ACC112 (cell line): ENCODE data around the gene PCAT7.
"Not testable (repeated sequence)": the region's sequence is repeated elsewhere in the genome, so short reads cannot be mapped to it uniquely, and the experiment has no call there.

Experiments used
- H2AFZ ChIP-seq: fragments of 200-600 bp; sonication (generic); one replicate; pipeline ENCODE4 v1.6.0; 2017; ENCODE audit warnings: antibody characterized with exemption, low read length; ENCODE audit not compliant: unreplicated experiment
- H3K27ac ChIP-seq: fragments of 200-600 bp; sonication (generic); 2 replicates; pipeline ENCODE4 v1.5.1; 2014; ENCODE audit warnings: low read depth, mild to moderate bottlenecking, antibody characterized with exemption, low read length, moderate library complexity
- H3K27me3 ChIP-seq: fragments of 200-600 bp; sonication (generic); 2 replicates; pipeline ENCODE4 v1.6.1; 2014; ENCODE audit warnings: mild to moderate bottlenecking, antibody characterized with exemption, low read length, moderate library complexity, mixed read lengths; ENCODE audit not compliant: insufficient read depth
- H3K36me3 ChIP-seq: fragments of 200-600 bp; sonication (generic); 2 replicates; pipeline ENCODE4 v1.6.1; 2016; ENCODE audit warnings: mild to moderate bottlenecking, antibody characterized with exemption, low read length, moderate library complexity, mixed read lengths; ENCODE audit not compliant: insufficient read depth
- H3K4me1 ChIP-seq: fragments of 200-600 bp; sonication (generic); one replicate; pipeline ENCODE4 v1.6.1; 2016; ENCODE audit warnings: low read length, mixed read lengths; ENCODE audit not compliant: insufficient read depth, unreplicated experiment, control insufficient read depth
- H3K4me3 ChIP-seq: fragments of 200-600 bp; sonication (generic); 2 replicates; pipeline ENCODE4 v1.5.1; 2014; ENCODE audit warnings: mild to moderate bottlenecking, low read depth, low read length
- H3K79me2 ChIP-seq: fragments of 200-600 bp; sonication (generic); one replicate; pipeline ENCODE4 v1.6.0; 2016; ENCODE audit warnings: low read length; ENCODE audit not compliant: control insufficient read depth, unreplicated experiment, insufficient read depth

Gene PCAT7

DNA sequence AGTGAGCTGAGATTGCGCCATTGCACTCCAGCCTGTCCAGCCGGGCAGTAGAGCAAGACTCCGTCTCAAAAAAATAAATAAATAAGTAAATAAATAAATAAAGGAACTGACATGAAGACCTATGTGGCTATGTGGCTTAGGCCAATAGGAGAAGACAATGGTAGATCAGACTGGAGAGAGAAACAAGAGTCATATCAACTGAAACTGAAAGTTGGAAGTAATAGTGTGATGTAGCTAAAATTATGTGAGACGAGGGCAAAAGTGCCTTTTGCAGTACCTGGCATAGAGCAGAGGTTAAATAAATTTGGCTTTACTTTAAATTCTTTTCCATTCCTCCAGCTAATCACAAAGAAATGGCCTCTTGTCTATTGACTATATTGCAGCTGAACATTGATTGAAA lies 31.4 kb downstream of the PCAT7 start:
- Histone ChIP-seq H3K4me1 (peaks cover 11% of the 10 kb centered on the region), H3K27me3 (peaks cover 7% of the 10 kb centered on the region; the same call in 1 of the 2 replicates), H3K79me2 (no peaks in the 10 kb centered on the region), H3K4me3 (peak overlapping the region; percentile 21), H3K27ac (no peak overlapping the region; the same call in 1 of the 2 replicates), H2AFZ (peak overlapping the region; percentile 61), H3K36me3 (no peaks in the 10 kb centered on the region)

DNA sequence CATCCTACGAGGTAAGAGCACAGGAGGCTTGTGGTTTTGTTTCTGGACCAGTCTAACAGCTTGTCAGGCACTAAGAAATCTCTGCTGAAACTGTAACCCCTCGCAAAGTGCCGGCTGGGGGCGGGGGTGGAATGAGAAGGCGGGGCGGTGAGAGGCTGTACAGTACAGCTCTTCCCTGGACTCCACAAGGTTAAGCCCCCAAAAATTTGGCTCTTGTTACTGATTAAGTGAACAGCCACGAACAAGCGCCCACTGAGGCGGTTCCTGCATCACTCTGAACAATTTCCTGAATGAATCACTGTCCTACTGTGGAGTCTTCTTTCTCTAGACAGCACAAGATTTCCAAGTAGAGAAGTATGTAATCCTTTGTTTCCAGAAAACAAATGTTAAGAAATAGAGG lies 31.9 kb downstream of the PCAT7 start:
- Histone ChIP-seq H3K4me1 (peaks cover 11% of the 10 kb centered on the region), H3K79me2 (no peaks in the 10 kb centered on the region), H3K27me3 (peaks cover 12% of the 10 kb centered on the region), H3K36me3 (no peaks in the 10 kb centered on the region), H3K27ac (no peak overlapping the region; the same call in 1 of the 2 replicates), H3K4me3 (peak overlapping the region; percentile 21), H2AFZ (peak overlapping the region; percentile 61)

DNA sequence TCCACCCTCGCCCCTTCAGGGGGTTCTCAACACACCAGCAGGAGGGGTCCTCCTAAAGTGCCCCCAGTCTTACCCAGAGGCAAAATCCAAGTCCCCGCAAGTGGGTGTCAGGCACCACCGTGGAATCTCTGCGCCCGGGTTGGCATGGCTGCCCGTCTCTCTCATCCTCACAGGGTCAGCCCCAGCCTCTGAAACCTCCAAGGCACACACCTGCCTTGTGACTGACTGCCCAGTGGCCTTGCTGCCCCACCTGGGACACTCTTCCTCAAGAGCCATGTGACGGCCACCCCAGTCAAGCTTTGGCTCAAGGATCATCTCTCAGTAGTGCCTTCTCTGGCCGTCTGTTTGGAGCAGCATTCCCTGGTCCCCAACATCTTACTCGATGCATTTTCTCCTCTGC lies 33.8 kb downstream of the PCAT7 start:
- peaks cover 22% of the 10 kb centered on the region for H3K27me3 ChIP-seq
- no peak overlapping the region for H3K27ac ChIP-seq
- no peak overlapping the region for H2AFZ ChIP-seq
- no peaks in the 10 kb centered on the region for H3K36me3 ChIP-seq
- no peaks in the 10 kb centered on the region for H3K79me2 ChIP-seq
- H3K4me3 ChIP-seq: no peak overlapping the region
- H3K4me1 ChIP-seq: peaks cover 11% of the 10 kb centered on the region

GRCh38 chr9:94591046-94591545 lies 36.2 kb downstream of the PCAT7 start:
- H3K27me3 ChIP-seq: peaks cover 34% of the 10 kb centered on the region
- not testable (repeated sequence) for H3K4me3 ChIP-seq, H3K27ac ChIP-seq, H2AFZ ChIP-seq, H3K36me3 ChIP-seq, H3K79me2 ChIP-seq
- peaks cover 11% of the 10 kb centered on the region for H3K4me1 ChIP-seq

DNA sequence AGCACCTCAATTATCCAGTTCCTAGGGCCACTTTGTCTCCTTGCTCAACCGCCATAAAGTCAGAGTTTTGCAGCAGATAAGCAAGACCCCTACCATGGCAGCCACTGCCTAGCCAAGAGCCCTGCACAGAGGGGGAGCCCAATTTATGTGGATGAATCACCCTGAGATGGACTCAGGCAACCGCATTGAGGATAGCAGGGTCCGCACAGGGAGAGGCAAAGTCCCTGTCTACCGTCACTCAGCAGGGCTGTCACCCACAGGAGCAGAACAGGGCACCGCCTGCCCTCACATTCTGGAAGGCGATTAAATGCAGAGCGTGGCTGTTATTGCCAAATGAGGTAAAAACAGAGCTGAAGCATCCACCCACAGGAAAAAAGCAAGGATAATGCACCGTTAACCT lies 37.0 kb downstream of the PCAT7 start:
- H3K27ac ChIP-seq: no peak overlapping the region
- H3K27me3 ChIP-seq: peaks cover 38% of the 10 kb centered on the region
- no peaks in the 10 kb centered on the region for H3K36me3 ChIP-seq
- H3K4me3 ChIP-seq: no peak overlapping the region
- no peak overlapping the region for H2AFZ ChIP-seq
- H3K79me2 ChIP-seq: no peaks in the 10 kb centered on the region
- peaks cover 6% of the 10 kb centered on the region for H3K4me1 ChIP-seq

- H3K27ac ChIP-seq, H3K4me1 ChIP-seq, H3K79me2 ChIP-seq, H2AFZ ChIP-seq, H3K4me3 ChIP-seq, H3K36me3 ChIP-seq: not testable (repeated sequence)
- H3K27me3 ChIP-seq: peaks cover 38% of the 10 kb centered on the region
Observed at GRCh38 chr9:94592683-94593082, 37.8 kb downstream of the PCAT7 start.

DNA sequence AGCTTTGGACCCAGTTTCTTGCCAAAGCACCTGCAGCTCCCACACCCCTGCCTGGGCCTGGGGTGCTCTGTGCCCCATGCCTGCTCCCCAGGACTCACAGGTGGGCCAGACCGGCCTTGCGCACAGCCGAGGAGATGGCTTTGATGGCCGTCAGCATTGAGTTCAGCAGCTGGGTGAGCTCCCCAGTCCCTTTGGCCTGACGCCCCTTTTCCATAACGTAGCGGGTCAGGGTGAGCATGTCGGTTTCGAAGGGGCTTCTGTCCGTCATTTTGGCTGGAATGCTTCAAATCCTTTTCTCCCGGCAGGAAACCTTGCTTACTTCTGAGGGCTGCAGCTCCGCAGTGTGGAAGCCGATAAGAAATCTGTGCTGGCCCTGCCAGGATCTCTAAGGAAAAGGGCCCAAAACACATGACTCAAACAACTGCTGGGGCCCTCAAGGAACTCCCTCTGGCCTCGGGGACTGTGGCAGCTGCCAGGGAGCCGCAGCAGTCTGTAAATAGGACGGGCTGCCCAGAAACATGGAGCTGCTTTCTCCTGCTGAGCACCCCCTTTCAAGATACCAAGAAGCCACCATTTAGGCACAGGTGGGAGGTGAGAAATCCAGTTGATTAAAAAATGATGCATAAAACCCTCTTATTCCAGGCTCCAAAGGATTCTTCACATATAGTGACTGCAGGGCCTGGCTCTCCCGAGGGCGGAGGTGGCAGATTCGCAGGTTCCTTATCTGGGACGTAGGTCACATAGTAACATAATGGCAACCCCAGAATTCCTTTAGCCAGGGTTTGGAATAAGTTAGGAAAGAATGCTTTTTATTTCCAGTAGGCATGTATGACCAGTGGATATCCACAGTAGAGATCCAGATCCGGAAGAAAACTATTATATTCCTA lies 38.8 kb downstream of the PCAT7 start, which contains the start of gene FBP2:
TSS of gene FBP2 (minus strand) at position 366 of the 887 bp plus-strand sequence. CDS start at position 268, 98 bp downstream.
- Histone ChIP-seq H3K4me3 (no peak within 1 kb of the TSS), H3K27ac (no peak within 1 kb of the TSS), H3K36me3 (no peaks in the 10 kb centered on the region), H3K27me3 (peaks cover 38% of the 10 kb centered on the region), H2AFZ (no peak within 1 kb of the TSS), H3K4me1 (no peaks in the 10 kb centered on the region), H3K79me2 (no peaks in the 10 kb centered on the region)

DNA sequence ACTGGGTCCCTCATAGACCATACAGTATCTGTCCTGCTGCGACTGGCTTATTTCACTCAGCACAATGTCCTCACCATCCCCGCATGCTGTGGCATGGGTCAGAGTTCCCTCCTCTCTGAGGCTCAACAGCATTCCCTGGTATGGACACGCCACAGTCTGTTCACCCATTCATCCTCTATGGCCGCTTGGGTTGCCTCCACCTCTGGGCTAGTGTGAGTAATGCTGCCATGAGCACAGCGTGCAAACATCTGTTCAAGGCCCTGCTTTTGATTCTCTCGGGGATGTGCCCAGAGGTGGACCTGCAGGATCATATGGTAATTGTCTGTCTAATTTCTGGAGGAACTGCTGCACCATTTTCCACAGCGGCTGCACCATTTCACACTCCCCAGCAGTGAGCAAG lies 44.2 kb downstream of the PCAT7 start:
- Histone ChIP-seq H3K36me3 (no peaks in the 10 kb centered on the region), H3K27ac (no peak overlapping the region), H3K27me3 (peaks cover 14% of the 10 kb centered on the region), H2AFZ (no peak overlapping the region), H3K4me3 (no peak overlapping the region), H3K79me2 (no peaks in the 10 kb centered on the region), H3K4me1 (no peaks in the 10 kb centered on the region)

DNA sequence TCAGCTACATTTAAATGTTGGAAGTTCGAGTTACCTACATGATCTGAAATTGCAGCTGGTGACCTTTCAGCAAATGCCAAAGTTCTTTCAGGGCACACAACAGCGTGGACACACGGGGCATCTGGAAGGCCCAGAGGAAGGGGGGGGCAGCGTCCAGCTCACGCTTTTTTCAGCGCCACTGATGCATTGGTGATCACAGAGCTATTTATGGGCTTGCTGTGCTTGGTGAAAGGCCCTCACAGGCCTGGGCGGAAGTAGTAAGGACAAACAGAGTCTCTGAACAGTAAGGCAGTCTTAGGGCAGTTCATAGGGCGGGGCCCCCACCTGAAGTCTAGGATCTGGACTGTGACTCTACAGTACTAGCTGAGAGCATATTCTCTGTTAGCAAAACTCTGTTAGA lies 45.4 kb downstream of the PCAT7 start:
- Histone ChIP-seq H2AFZ (no peak overlapping the region), H3K36me3 (no peaks in the 10 kb centered on the region), H3K27me3 (peaks cover 13% of the 10 kb centered on the region), H3K4me1 (no peaks in the 10 kb centered on the region), H3K27ac (no peak overlapping the region), H3K79me2 (no peaks in the 10 kb centered on the region), H3K4me3 (no peak overlapping the region)

DNA sequence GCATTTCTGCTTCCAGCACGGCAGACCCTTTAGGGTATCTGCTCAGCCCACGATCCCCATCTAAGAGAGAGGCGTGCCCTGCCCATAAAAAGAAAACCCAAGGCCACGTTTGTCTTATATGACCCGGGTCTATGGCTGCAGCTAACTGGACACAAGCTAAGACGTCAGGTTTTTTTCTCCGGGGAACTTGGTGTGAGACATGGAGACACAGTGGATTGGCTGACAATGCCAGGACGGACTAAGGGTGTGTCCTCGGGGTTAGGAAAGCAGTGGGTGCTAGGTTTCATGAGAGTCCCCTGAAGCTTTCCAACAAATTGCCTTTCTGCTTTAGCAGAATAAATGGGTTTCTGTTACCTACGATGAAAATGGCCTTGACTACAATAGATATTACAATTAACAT lies 45.8 kb downstream of the PCAT7 start:
- H3K79me2 ChIP-seq: no peaks in the 10 kb centered on the region
- H3K27ac ChIP-seq: no peak overlapping the region
- no peaks in the 10 kb centered on the region for H3K36me3 ChIP-seq
- peaks cover 14% of the 10 kb centered on the region for H3K27me3 ChIP-seq
- no peaks in the 10 kb centered on the region for H3K4me1 ChIP-seq
- no peak overlapping the region for H2AFZ ChIP-seq
- H3K4me3 ChIP-seq: no peak overlapping the region

- H3K27ac ChIP-seq: no peak overlapping the region
- no peaks in the 10 kb centered on the region for H3K4me1 ChIP-seq
- no peak overlapping the region for H2AFZ ChIP-seq
- H3K27me3 ChIP-seq: peaks cover 20% of the 10 kb centered on the region; the same call in 1 of the 2 replicates
- no peaks in the 10 kb centered on the region for H3K36me3 ChIP-seq
- H3K79me2 ChIP-seq: no peaks in the 10 kb centered on the region
- no peak overlapping the region for H3K4me3 ChIP-seq
Observed at GRCh38 chr9:94602666-94603065, 47.8 kb downstream of the PCAT7 start.
